H1 (cell line): ENCODE measurements around the gene B4GAT1. TPM values are rescaled to one million over a fixed set of nuclear protein-coding genes. Genes with fewer than 3 reads are reported as not detected.

Source experiments
- ASH2L ChIP-seq: fragments of 200-600, 300-600 bp; sonication (generic); IDR thresholded peaks from one replicate; pipeline ENCODE4 v1.7.1; 2017; ENCODE audit warnings: low read length
- CTBP2 ChIP-seq: IDR thresholded peaks from 2 replicates; pipeline ENCODE4 v1.7.0; 2011; ENCODE audit warnings: borderline replicate concordance, mild to moderate bottlenecking, moderate library complexity, mixed read lengths, low read length; ENCODE audit not compliant: insufficient read depth, insufficient read length
- E2F6 ChIP-seq: IDR thresholded peaks from 2 replicates; pipeline ENCODE4 v1.6.1; 2012; ENCODE audit warnings: inconsistent platforms
- EZH2 ChIP-seq: fragments of 200-600 bp; sonication (generic); IDR thresholded peaks from 2 replicates; pipeline ENCODE4 v1.7.1; 2012; ENCODE audit warnings: low read depth, mild to moderate bottlenecking, moderate library complexity, low read length, inconsistent platforms; ENCODE audit not compliant: severe bottlenecking
- GTF2F1 ChIP-seq: IDR thresholded peaks from 2 replicates; pipeline ENCODE4 v1.6.1; 2012; ENCODE audit warnings: low read depth, low read length, improper control_type of control experiment, borderline replicate concordance
- JUN ChIP-seq: IDR thresholded peaks from 2 replicates; pipeline ENCODE4 v1.6.1; 2011; ENCODE audit warnings: low read depth, mild to moderate bottlenecking, improper control_type of control experiment, low read length
- JUND ChIP-seq: IDR thresholded peaks from 2 replicates; pipeline ENCODE4 v1.6.1; 2011; ENCODE audit warnings: mild to moderate bottlenecking, improper control_type of control experiment, low read length
- KDM1A ChIP-seq: fragments of 200-600, 300-600 bp; sonication (generic); IDR thresholded peaks from 2 replicates; pipeline ENCODE4 v1.7.1; 2016; ENCODE audit warnings: mild to moderate bottlenecking, low read length, borderline replicate concordance
- KDM4A ChIP-seq: IDR thresholded peaks from one replicate; pipeline ENCODE4 v1.7.1; 2012; ENCODE audit warnings: low read depth, mild to moderate bottlenecking, moderate library complexity, low read length, inconsistent platforms; ENCODE audit not compliant: severe bottlenecking
- PHF8 ChIP-seq: fragments of 200-600 bp; sonication (generic); conservative IDR thresholded peaks from 2 replicates; pipeline ENCODE4 v1.7.1; 2012; ENCODE audit warnings: low read depth, mild to moderate bottlenecking, inconsistent platforms, low read length, moderate library complexity
- POLR2A ChIP-seq, 2 experiments: IDR thresholded peaks; 1 replicate in 1 of 2; 2 replicates in 1 of 2; pipeline ENCODE4 v1.6.1; 2011; ENCODE audit warnings: low read depth in 2 of 2, low read length in 2 of 2, mild to moderate bottlenecking in 2 of 2; ENCODE audit errors: control extremely low read depth in 1 of 2
- POLR2AphosphoS5 ChIP-seq: IDR thresholded peaks from 2 replicates; pipeline ENCODE4 v1.6.1; 2011; ENCODE audit warnings: low read depth, low read length
- RBBP5 ChIP-seq: IDR thresholded peaks from 2 replicates; pipeline ENCODE4 v1.7.1; 2012; ENCODE audit warnings: low read depth, mild to moderate bottlenecking, inconsistent platforms, low read length, moderate library complexity, borderline replicate concordance
- RNF2 ChIP-seq: fragments of 200-900, 300-1000 bp; sonication (generic); IDR thresholded peaks from 2 replicates; pipeline ENCODE4 v1.7.1; 2016; ENCODE audit warnings: borderline replicate concordance, low read depth, mild to moderate bottlenecking, antibody characterized with exemption, low read length; ENCODE audit not compliant: poor library complexity, severe bottlenecking; ENCODE audit errors: missing control alignments
- SIN3A ChIP-seq, 2 experiments: IDR thresholded peaks in 1 of 2; conservative IDR thresholded peaks in 1 of 2; 2 replicates each; pipeline ENCODE4 v1.6.1; 2011 to 2012; ENCODE audit warnings: low read length in 2 of 2, improper control_type of control experiment in 1 of 2, low read depth in 1 of 2, mild to moderate bottlenecking in 1 of 2
- SIRT6 ChIP-seq: IDR thresholded peaks from one replicate; pipeline ENCODE4 v1.7.1; 2012; ENCODE audit warnings: low read length, inconsistent platforms
- TCF12 ChIP-seq: IDR thresholded peaks from 2 replicates; pipeline ENCODE4 v1.6.1; 2011; ENCODE audit warnings: low read depth, mild to moderate bottlenecking, low read length
- TEAD4 ChIP-seq: IDR thresholded peaks from 2 replicates; pipeline ENCODE4 v1.6.1; 2012; ENCODE audit warnings: low read depth, low read length, inconsistent platforms, mixed read lengths
- polyA plus RNA-seq, 7 experiments: library from polyadenylated mRNA; depleted of rRNA in 3 of 7; stranded (reverse) in 5 of 7; unstranded in 2 of 7; fragments of >200 nt in 5 of 7; fragments of 200-250 nt in 2 of 7; gene quantifications; 1 replicate in 5 of 7; 2 replicates in 1 of 7; 4 replicates in 1 of 7; pipeline versions ENCODE4 v1.2.1 to v1.2.3, GENCODE V29; 2011 to 2013; ENCODE audit warnings: missing spikeins in 2 of 7, mixed read lengths in 2 of 7
- total RNA-seq: library from RNA; stranded (reverse); fragmentation: NEBNext Ultra II Directional; extraction: Animal tissue kit (Norgen Biotek cat#: 25700); gene quantifications from 2 replicates; pipeline ENCODE4 v1.2.1, GENCODE V29; 2021
- TF ChIP-seq, protein P1 (sequence below): IDR thresholded peaks from 2 replicates; pipeline ENCODE4 v1.6.1; 2012; ENCODE audit warnings: low read length, inconsistent platforms

B4GAT1 gene
- total and polyA plus RNA-seq, 2 of the 8 experiments (the other 6 are each of a cell fraction or from before 2014, with no cell fraction given), result 22.2 to 27.8 TPM

GRCh38 chr11:66344550-66345315, 2.7 kb downstream of the B4GAT1 start, which contains the start of gene BRMS1 (continued):
- TF ChIP-seq KDM4A (peak; percentile 93), TEAD4 (peak; percentile 55), RNF2 (no peak), SIN3A (conservative IDR thresholded peaks at IDR 0.05 in 1 of 2, IDR thresholded peaks at IDR 0.05 in 1 of 2; ENCODE audit: low read depth in 1 of 2, low read length in 2 of 2) (peak; percentile 87 to 99; a peak in 3 of 4 replicates), JUN (no peak), SIRT6 (no peak), KDM1A (no peak), GTF2F1 (no peak), RBBP5 (peak; percentile 84), ASH2L (peak; percentile 97), TCF12 (0 out of 2 replicates have a peak, but pooled peaks have one; percentile 27), POLR2A (IDR thresholded peaks at IDR 0.05; ENCODE audit: control extremely low read depth in 1 of 2, low read depth in 2 of 2, low read length in 2 of 2) (peak in 1 of 2 experiments; percentile 96; a peak in 2 of 3 replicates), EZH2 (no peak), CTBP2 (no peak), POLR2AphosphoS5 (peak; percentile 90), JUND (no peak), PHF8 (peak; percentile 97), E2F6 (0 out of 2 replicates have a peak, but pooled peaks have one; percentile 24)
- TF ChIP-seq, protein P1, sequence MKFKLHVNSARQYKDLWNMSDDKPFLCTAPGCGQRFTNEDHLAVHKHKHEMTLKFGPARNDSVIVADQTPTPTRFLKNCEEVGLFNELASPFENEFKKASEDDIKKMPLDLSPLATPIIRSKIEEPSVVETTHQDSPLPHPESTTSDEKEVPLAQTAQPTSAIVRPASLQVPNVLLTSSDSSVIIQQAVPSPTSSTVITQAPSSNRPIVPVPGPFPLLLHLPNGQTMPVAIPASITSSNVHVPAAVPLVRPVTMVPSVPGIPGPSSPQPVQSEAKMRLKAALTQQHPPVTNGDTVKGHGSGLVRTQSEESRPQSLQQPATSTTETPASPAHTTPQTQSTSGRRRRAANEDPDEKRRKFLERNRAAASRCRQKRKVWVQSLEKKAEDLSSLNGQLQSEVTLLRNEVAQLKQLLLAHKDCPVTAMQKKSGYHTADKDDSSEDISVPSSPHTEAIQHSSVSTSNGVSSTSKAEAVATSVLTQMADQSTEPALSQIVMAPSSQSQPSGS, result no peak
- TF ChIP-seq, all 59 proteins: peak for 25
